PC-9 (cell line): Measurements from ENCODE around the gene NRXN2. TPM values are rescaled to one million over a fixed set of nuclear protein-coding genes. Genes with fewer than 3 reads are reported as not detected.

Experiments
- BruUV-seq: library from RNA; stranded (reverse); fragments of 400-500 nt; replicated peaks from 2 replicates; lab custom pipeline; 2021; lab: Mats Ljungman, UMichigan
- CTCF ChIA-PET: fragments of 300-600 bp; sonication (Branson Sonifier 250); formaldehyde crosslinking; loops from one replicate; lab custom pipeline; 2022; ENCODE audit warnings: antibody characterized with exemption; lab: Charles Lee
- POLR2A ChIA-PET: fragments of 300-600 bp; sonication (Branson Sonifier 250); formaldehyde crosslinking; loops from one replicate; lab custom pipeline; 2022; ENCODE audit warnings: antibody characterized with exemption; ENCODE audit not compliant: unreplicated experiment; lab: Charles Lee
- DNase-seq, 2 experiments: peaks; one replicate each; pipeline versions ENCODE4 v3.0.0 to v3.0.0-alpha.2; 2015 to 2022; ENCODE audit warnings: mixed read lengths in 1 of 2
- H2AFZ ChIP-seq: fragments of 200-600 bp; sonication (generic); 2 replicates; pipeline ENCODE4 v1.8.1; 2017; ENCODE audit warnings: antibody characterized with exemption
- H3F3A ChIP-seq: fragments of 200-600 bp; sonication (generic); 2 replicates; pipeline ENCODE4 v1.8.1; 2017; ENCODE audit warnings: antibody characterized with exemption, mild to moderate bottlenecking, low read depth; ENCODE audit not compliant: insufficient read depth
- H3K27ac ChIP-seq: fragments of 200-600 bp; sonication (generic); 2 replicates; pipeline ENCODE4 v1.6.1; 2016; ENCODE audit warnings: mixed run types
- H3K27me3 ChIP-seq: fragments of 200-600 bp; sonication (generic); 2 replicates; pipeline ENCODE4 v1.6.1; 2016; ENCODE audit warnings: low read depth, mixed run types; ENCODE audit not compliant: insufficient read depth
- H3K36me3 ChIP-seq: fragments of 200-600 bp; sonication (generic); 2 replicates; pipeline ENCODE4 v1.6.1; 2016; ENCODE audit warnings: low read depth, mixed run types
- H3K4me1 ChIP-seq: fragments of 200-600 bp; sonication (generic); replicated peaks from 2 replicates; pipeline ENCODE4 v1.6.1; 2016; ENCODE audit warnings: mixed run types; ENCODE audit not compliant: insufficient read depth
- H3K4me2 ChIP-seq: fragments of 200-600 bp; sonication (generic); 2 replicates; pipeline ENCODE4 v1.6.1; 2017; ENCODE audit warnings: mixed run types
- H3K4me3 ChIP-seq: fragments of 200-600 bp; sonication (generic); 2 replicates; pipeline ENCODE4 v1.6.1; 2016; ENCODE audit warnings: mixed run types
- H3K79me2 ChIP-seq: fragments of 200-600 bp; sonication (generic); 2 replicates; pipeline ENCODE4 v1.6.1; 2017; ENCODE audit warnings: low read depth, mixed run types
- H3K9me2 ChIP-seq: fragments of 200-600 bp; sonication (generic); 2 replicates; pipeline ENCODE4 v1.8.1; 2017; ENCODE audit warnings: mild to moderate bottlenecking; ENCODE audit not compliant: insufficient read depth
- H3K9me3 ChIP-seq: fragments of 200-600 bp; sonication (generic); 2 replicates; pipeline ENCODE4 v1.8.1; 2016; ENCODE audit warnings: low read depth; ENCODE audit not compliant: insufficient read depth
- H4K20me1 ChIP-seq: fragments of 200-600 bp; sonication (generic); 2 replicates; pipeline ENCODE4 v1.8.1; 2017; ENCODE audit not compliant: insufficient read depth
- EZH2 ChIP-seq: fragments of 200-600 bp; sonication (generic); IDR thresholded peaks from 2 replicates; pipeline ENCODE4 v1.8.0; 2017; ENCODE audit warnings: antibody characterized with exemption, low read depth
- intact Hi-C: fragments of 100-400 bp; cut with micrococcal nuclease; formaldehyde crosslinking; loops from one replicate; pipeline ENCODE4 v1.10.0; 2022; ENCODE audit not compliant: unreplicated experiment
- total RNA-seq: library from RNA; stranded (reverse); gene quantifications from 2 replicates; pipeline ENCODE4 v1.2.3, GENCODE V29; 2021
- TF ChIP-seq, protein P1 (sequence below): fragments of 200-600 bp; sonication (generic); conservative IDR thresholded peaks from 2 replicates; pipeline ENCODE4 v1.6.1; 2017; ENCODE audit warnings: mixed run types, antibody characterized with exemption, mild to moderate bottlenecking, moderate library complexity

Gene NRXN2
- total RNA-seq, 1 experiment from 2014 or later, result not detected

GRCh38 chr11:64716473-64717267 is 6.3 kb downstream of the NRXN2 start:
- no peaks in the 10 kb centered on the region for H3K9me2 ChIP-seq
- H3K27me3 ChIP-seq, result peaks cover 79% of the 10 kb centered on the region
- peaks cover 3% of the 10 kb centered on the region; the same call in 1 of the 2 replicates for H3F3A ChIP-seq
- DNase-seq, result no peak
- ChIA-PET CTCF (interaction anchor here (0.5 to 0.6 kb wide), 2 partner anchors 458 to 546 kb away, joined by 5 read pairs; no protein-coding TSS in a partner anchor), POLR2A (no interaction called here)
- TF ChIP-seq EZH2, result no peak
- TF ChIP-seq, protein P1, sequence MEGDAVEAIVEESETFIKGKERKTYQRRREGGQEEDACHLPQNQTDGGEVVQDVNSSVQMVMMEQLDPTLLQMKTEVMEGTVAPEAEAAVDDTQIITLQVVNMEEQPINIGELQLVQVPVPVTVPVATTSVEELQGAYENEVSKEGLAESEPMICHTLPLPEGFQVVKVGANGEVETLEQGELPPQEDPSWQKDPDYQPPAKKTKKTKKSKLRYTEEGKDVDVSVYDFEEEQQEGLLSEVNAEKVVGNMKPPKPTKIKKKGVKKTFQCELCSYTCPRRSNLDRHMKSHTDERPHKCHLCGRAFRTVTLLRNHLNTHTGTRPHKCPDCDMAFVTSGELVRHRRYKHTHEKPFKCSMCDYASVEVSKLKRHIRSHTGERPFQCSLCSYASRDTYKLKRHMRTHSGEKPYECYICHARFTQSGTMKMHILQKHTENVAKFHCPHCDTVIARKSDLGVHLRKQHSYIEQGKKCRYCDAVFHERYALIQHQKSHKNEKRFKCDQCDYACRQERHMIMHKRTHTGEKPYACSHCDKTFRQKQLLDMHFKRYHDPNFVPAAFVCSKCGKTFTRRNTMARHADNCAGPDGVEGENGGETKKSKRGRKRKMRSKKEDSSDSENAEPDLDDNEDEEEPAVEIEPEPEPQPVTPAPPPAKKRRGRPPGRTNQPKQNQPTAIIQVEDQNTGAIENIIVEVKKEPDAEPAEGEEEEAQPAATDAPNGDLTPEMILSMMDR, result no peak
- no peaks in the 10 kb centered on the region for H3K79me2 ChIP-seq
- intact Hi-C loops, result no loop called here
- no peak overlapping the region for H3K4me3 ChIP-seq
- BruUV-seq, result no TSS peak
- no peaks in the 10 kb centered on the region for H3K4me1 ChIP-seq
- no peaks in the 10 kb centered on the region for H3K9me3 ChIP-seq
- H3K27ac ChIP-seq, result no peak overlapping the region
- no peak overlapping the region for H2AFZ ChIP-seq
- no peaks in the 10 kb centered on the region for H3K36me3 ChIP-seq
- H4K20me1 ChIP-seq, result 0 out of 2 replicates have a peak, but pooled peaks cover 5% of the 10 kb centered on the region
- H3K4me2 ChIP-seq, result no peak overlapping the region

GRCh38 chr11:64715756-64716472 is 7.1 kb downstream of the NRXN2 start:
- H3F3A ChIP-seq, result peaks cover 3% of the 10 kb centered on the region; the same call in 1 of the 2 replicates
- intact Hi-C loops, result no loop called here
- 0 out of 2 replicates have a peak, but pooled peaks cover 5% of the 10 kb centered on the region for H4K20me1 ChIP-seq
- no peaks in the 10 kb centered on the region for H3K4me1 ChIP-seq
- H3K9me3 ChIP-seq, result no peaks in the 10 kb centered on the region
- TF ChIP-seq, protein P1, result no peak
- no peaks in the 10 kb centered on the region for H3K9me2 ChIP-seq
- BruUV-seq, result no TSS peak
- no peak overlapping the region for H3K4me3 ChIP-seq
- ChIA-PET CTCF (interaction anchor here (0.5 to 0.6 kb wide), 2 partner anchors 458 to 547 kb away, joined by 5 read pairs; no protein-coding TSS in a partner anchor), POLR2A (interaction anchor here (0.6 kb wide), 1 partner anchor 356 kb away, joined by 4 read pairs; no protein-coding TSS in a partner anchor)
- no peaks in the 10 kb centered on the region for H3K36me3 ChIP-seq
- no peaks in the 10 kb centered on the region for H3K79me2 ChIP-seq
- DNase-seq, result no peak
- H3K27ac ChIP-seq, result no peak overlapping the region
- H3K4me2 ChIP-seq, result no peak overlapping the region
- H2AFZ ChIP-seq, result no peak overlapping the region
- peaks cover 71% of the 10 kb centered on the region for H3K27me3 ChIP-seq

- H3K27me3 ChIP-seq, result peaks cover 63% of the 10 kb centered on the region
- CTCF ChIA-PET, result no interaction called here
Measured at GRCh38 chr11:64715110-64715509, 7.9 kb downstream of the NRXN2 start.

More at GRCh38 chr11:64715110-64715509, 7.9 kb downstream of the NRXN2 start:
- no peak overlapping the region for H3K4me2 ChIP-seq
- H3K79me2 ChIP-seq, result no peaks in the 10 kb centered on the region
- TF ChIP-seq EZH2, result no peak
- TF ChIP-seq, protein P1, result no peak
- no peak overlapping the region for H2AFZ ChIP-seq
- H3K4me3 ChIP-seq, result no peak overlapping the region
- BruUV-seq, result no TSS peak
- H3K36me3 ChIP-seq, result no peaks in the 10 kb centered on the region
- H3K9me3 ChIP-seq, result no peaks in the 10 kb centered on the region
- DNase-seq, result no peak
- no peaks in the 10 kb centered on the region for H3K9me2 ChIP-seq
- intact Hi-C loops, result no loop called here
- POLR2A ChIA-PET, result interaction anchor here (0.5 to 0.6 kb wide), 2 partner anchors 256 to 355 kb away, joined by 3 to 4 read pairs; no protein-coding TSS in a partner anchor
- 0 out of 2 replicates have a peak, but pooled peaks cover 5% of the 10 kb centered on the region for H4K20me1 ChIP-seq
- peaks cover 7% of the 10 kb centered on the region for H3K4me1 ChIP-seq
- no peak overlapping the region for H3K27ac ChIP-seq
- H3F3A ChIP-seq, result peaks cover 10% of the 10 kb centered on the region; the same call in 1 of the 2 replicates
